ENCODE measurements around the gene NRROS.
"Not testable (repeated sequence)": the region's sequence is repeated elsewhere in the genome, so short reads cannot be mapped to it uniquely, and the experiment has no call there.

The NRROS gene

DNA sequence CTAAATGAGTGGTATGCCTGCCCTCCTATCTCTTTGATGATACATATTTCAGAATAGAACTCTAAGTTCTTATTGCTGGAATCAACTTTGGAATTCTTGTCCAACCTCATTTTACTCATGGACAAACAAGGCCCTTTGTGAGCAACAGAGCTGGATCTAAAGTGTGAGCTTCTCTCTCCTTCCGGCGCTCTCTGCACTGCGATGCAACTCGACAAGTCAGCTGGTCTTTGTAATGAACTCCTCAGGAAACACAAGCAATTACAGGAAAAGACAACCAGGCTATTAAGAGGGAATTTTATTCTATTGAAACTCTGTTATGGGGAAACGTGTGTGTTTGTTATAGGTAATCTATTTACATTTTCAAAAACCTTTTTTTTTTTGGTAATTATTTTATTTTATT is 20.3 kb upstream of the NRROS start:
- no peaks in the 10 kb centered on the region for H3K27me3 ChIP-seq (ENCODE audit: insufficient read depth, poor library complexity, severe bottlenecking)
- TF ChIP-seq POLR2AphosphoS5 (IDR thresholded peaks at IDR 0.05; ENCODE audit: low read depth) (no peak), GABPA (IDR thresholded peaks at IDR 0.05; ENCODE audit: low read depth) (no peak)
- TF ChIP-seq, protein P1, sequence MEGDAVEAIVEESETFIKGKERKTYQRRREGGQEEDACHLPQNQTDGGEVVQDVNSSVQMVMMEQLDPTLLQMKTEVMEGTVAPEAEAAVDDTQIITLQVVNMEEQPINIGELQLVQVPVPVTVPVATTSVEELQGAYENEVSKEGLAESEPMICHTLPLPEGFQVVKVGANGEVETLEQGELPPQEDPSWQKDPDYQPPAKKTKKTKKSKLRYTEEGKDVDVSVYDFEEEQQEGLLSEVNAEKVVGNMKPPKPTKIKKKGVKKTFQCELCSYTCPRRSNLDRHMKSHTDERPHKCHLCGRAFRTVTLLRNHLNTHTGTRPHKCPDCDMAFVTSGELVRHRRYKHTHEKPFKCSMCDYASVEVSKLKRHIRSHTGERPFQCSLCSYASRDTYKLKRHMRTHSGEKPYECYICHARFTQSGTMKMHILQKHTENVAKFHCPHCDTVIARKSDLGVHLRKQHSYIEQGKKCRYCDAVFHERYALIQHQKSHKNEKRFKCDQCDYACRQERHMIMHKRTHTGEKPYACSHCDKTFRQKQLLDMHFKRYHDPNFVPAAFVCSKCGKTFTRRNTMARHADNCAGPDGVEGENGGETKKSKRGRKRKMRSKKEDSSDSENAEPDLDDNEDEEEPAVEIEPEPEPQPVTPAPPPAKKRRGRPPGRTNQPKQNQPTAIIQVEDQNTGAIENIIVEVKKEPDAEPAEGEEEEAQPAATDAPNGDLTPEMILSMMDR (IDR thresholded peaks at IDR 0.05; ENCODE audit: insufficient read depth, low read length): no peak
- no peak for DNase-seq (ENCODE audit: low read depth in 1 of 2, low spot score in 1 of 2)
- H3K27ac ChIP-seq (replicated peaks): peak overlapping the region; percentile 96
- H3K4me3 ChIP-seq (replicated peaks; ENCODE audit: insufficient read depth, low read length): no peak overlapping the region

DNA sequence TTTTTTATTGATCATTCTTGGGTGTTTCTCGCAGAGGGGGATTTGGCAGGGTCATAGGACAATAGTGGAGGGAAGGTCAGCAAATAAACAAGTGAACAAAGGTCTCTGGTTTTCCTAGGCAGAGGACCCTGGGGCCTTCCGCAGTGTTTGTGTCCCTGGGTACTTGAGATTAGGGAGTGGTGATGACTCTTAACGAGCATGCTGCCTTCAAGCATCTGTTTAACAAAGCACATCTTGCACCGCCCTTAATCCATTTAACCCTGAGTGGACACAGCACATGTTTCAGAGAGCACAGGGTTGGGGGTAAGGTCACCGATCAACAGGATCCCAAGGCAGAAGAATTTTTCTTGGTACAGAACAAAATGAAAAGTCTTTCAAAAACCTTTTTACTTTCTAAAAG is 19.9 kb upstream of the NRROS start:
- DNase-seq (ENCODE audit: low read depth in 1 of 2, low spot score in 1 of 2); H3K27me3 ChIP-seq (ENCODE audit: insufficient read depth, poor library complexity, severe bottlenecking); H3K4me3 ChIP-seq (replicated peaks; ENCODE audit: insufficient read depth, low read length): not testable (repeated sequence)
- H3K27ac ChIP-seq (replicated peaks): peak overlapping the region; percentile 96

DNA sequence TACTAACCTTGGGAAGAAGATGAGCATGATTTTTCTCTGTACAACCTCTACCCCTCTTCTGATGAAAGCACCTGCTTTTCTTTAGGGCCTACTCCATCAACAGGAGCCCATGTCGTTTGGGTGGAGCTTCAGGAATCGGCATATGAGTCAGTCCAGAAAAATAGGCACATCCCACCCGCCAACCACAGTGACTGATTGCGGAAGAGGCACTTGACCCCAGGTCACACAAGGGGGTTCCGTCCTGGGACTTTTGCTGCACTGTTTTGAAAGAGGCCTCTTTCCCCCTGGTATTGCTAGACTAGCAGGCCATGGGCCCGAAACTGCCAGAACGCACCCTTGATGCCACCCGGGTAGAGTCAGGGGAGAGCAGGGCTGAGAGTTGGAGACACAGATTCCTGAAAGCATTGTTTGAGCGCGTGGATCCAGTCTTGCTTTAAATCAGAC is 19.3 kb upstream of the NRROS start:
- H3K27me3 ChIP-seq (ENCODE audit: insufficient read depth, poor library complexity, severe bottlenecking): no peaks in the 10 kb centered on the region
- peak; percentile 91 to 94 for DNase-seq (ENCODE audit: low read depth in 1 of 2, low spot score in 1 of 2)
- peak overlapping the region; percentile 96 for H3K27ac ChIP-seq (replicated peaks)
- H3K4me3 ChIP-seq (replicated peaks; ENCODE audit: insufficient read depth, low read length): no peak overlapping the region; the same call in 1 of the 2 replicates
- no peak; the same call in 1 of the 2 replicates for TF ChIP-seq SPI1 (IDR thresholded peaks at IDR 0.05; ENCODE audit: borderline replicate concordance, low read depth)
- no peak for TF ChIP-seq GABPA (IDR thresholded peaks at IDR 0.05; ENCODE audit: low read depth)
- TF ChIP-seq POLR2AphosphoS5 (IDR thresholded peaks at IDR 0.05; ENCODE audit: low read depth): peak; percentile 65
- TF ChIP-seq, protein P1 (IDR thresholded peaks at IDR 0.05; ENCODE audit: insufficient read depth, low read length): no peak

DNA sequence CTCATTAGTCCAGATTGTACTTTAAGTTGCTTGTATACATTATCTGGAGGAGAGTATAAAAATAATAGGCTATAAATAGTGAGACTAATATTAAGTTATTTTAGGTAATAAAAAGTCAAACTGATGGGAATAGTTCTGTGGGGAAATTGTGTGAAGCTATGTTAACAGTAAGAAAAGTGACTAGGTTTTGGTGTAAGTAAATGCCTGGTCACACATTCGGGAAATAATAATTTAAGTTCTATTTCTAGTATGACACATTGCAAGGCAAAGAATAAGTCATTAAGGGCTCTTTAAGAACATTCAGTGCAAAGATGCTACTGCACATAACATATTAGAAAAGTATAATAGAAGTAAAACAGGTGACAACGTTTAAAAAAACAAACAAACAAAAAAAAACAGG is 18.8 kb upstream of the NRROS start:
- DNase-seq (ENCODE audit: low read depth in 1 of 2, low spot score in 1 of 2): no peak
- H3K27me3 ChIP-seq (ENCODE audit: insufficient read depth, poor library complexity, severe bottlenecking): no peaks in the 10 kb centered on the region
- TF ChIP-seq, protein P2, sequence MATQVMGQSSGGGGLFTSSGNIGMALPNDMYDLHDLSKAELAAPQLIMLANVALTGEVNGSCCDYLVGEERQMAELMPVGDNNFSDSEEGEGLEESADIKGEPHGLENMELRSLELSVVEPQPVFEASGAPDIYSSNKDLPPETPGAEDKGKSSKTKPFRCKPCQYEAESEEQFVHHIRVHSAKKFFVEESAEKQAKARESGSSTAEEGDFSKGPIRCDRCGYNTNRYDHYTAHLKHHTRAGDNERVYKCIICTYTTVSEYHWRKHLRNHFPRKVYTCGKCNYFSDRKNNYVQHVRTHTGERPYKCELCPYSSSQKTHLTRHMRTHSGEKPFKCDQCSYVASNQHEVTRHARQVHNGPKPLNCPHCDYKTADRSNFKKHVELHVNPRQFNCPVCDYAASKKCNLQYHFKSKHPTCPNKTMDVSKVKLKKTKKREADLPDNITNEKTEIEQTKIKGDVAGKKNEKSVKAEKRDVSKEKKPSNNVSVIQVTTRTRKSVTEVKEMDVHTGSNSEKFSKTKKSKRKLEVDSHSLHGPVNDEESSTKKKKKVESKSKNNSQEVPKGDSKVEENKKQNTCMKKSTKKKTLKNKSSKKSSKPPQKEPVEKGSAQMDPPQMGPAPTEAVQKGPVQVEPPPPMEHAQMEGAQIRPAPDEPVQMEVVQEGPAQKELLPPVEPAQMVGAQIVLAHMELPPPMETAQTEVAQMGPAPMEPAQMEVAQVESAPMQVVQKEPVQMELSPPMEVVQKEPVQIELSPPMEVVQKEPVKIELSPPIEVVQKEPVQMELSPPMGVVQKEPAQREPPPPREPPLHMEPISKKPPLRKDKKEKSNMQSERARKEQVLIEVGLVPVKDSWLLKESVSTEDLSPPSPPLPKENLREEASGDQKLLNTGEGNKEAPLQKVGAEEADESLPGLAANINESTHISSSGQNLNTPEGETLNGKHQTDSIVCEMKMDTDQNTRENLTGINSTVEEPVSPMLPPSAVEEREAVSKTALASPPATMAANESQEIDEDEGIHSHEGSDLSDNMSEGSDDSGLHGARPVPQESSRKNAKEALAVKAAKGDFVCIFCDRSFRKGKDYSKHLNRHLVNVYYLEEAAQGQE (IDR thresholded peaks at IDR 0.05; ENCODE audit: insufficient replicate concordance, low read depth): no peak
- no peak for TF ChIP-seq POLR2AphosphoS5 (IDR thresholded peaks at IDR 0.05; ENCODE audit: low read depth)
- no peak for TF ChIP-seq SPI1 (IDR thresholded peaks at IDR 0.05; ENCODE audit: borderline replicate concordance, low read depth)
- TF ChIP-seq, protein P1 (IDR thresholded peaks at IDR 0.05; ENCODE audit: insufficient read depth, low read length): no peak
- TF ChIP-seq GABPA (IDR thresholded peaks at IDR 0.05; ENCODE audit: low read depth): no peak
- H3K27ac ChIP-seq (replicated peaks): peak overlapping the region; percentile 96
- no peak overlapping the region for H3K4me3 ChIP-seq (replicated peaks; ENCODE audit: insufficient read depth, low read length)

DNA sequence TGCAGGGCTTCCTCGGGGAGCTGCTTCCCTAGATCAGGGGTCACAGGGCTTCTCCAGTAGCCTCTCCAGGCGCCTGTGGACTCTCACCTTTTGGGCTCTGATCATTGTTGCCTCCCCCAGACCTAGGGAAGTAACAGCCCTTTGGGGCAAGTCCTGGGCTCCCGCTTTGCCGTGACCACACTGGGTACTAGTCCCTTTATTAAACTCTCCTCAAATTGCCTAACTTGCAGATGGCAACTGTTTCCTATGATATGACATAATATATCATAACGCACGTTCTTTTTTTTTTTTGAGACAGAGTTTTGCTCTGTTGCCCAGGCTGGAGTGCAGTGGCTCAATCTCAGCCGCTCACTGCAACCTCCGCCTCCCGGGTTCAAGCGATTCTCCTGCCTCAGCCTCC is 17.9 kb upstream of the NRROS start:
- TF ChIP-seq POLR2AphosphoS5 (IDR thresholded peaks at IDR 0.05; ENCODE audit: low read depth) (no peak), GABPA (IDR thresholded peaks at IDR 0.05; ENCODE audit: low read depth) (no peak), SPI1 (IDR thresholded peaks at IDR 0.05; ENCODE audit: borderline replicate concordance, low read depth) (no peak)
- TF ChIP-seq, protein P2 (IDR thresholded peaks at IDR 0.05; ENCODE audit: insufficient replicate concordance, low read depth): no peak
- TF ChIP-seq, protein P1 (IDR thresholded peaks at IDR 0.05; ENCODE audit: insufficient read depth, low read length): no peak
- Histone ChIP-seq H3K27me3 (ENCODE audit: insufficient read depth, poor library complexity, severe bottlenecking) (no peaks in the 10 kb centered on the region), H3K27ac (replicated peaks) (peak overlapping the region; percentile 96), H3K4me3 (replicated peaks; ENCODE audit: insufficient read depth, low read length) (no peak overlapping the region)
- DNase-seq (ENCODE audit: low read depth in 1 of 2, low spot score in 1 of 2): peak in 1 of 2 experiments; percentile 53

All from HL-60 (cell line).